Forelimb muscle (tissue), 1 donor: Measurements from ENCODE around the gene SDR42E1. TPM values are rescaled to one million over a fixed set of nuclear protein-coding genes. Genes with fewer than 3 reads are reported as not detected.
"Not testable (repeated sequence)": the region's sequence is repeated elsewhere in the genome, so short reads cannot be mapped to it uniquely, and the experiment has no call there.

Experiments
- DNase-seq: peaks from one replicate; pipeline ENCODE4 v3.0.0-alpha.2; 2013; ENCODE audit warnings: low read depth
- polyA plus RNA-seq: library from polyadenylated mRNA; unstranded; fragments of 120-200 nt; gene quantifications from one replicate; pipeline ENCODE4 v1.2.1, GENCODE V29; 2013; ENCODE audit not compliant: insufficient read length

Gene SDR42E1
- polyA plus RNA-seq, 1 donor, result 0.44 TPM

GRCh38 chr16:82037666-82038065 is 26.4 kb upstream of the SDR42E1 start:
- DNase-seq, result no peak

DNA sequence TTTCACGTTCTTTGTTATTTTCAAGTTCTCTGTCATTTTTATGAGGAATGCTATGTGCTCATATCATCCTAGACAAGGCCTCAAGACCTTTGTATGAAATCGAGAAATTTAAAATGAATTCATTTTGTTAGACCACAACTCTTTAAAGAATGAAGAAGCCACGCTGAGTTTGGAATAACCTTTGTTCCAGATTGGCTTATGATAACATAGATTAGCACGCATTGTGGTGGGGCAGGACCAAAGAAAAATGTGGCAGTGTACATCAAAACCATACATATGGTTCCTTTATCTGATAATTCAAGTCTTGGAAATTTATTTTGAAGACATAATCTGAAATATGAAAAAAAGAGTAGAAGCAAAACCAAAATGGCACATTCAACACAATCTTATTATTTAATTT is 26.0 kb upstream of the SDR42E1 start:
- no peak for DNase-seq

DNA sequence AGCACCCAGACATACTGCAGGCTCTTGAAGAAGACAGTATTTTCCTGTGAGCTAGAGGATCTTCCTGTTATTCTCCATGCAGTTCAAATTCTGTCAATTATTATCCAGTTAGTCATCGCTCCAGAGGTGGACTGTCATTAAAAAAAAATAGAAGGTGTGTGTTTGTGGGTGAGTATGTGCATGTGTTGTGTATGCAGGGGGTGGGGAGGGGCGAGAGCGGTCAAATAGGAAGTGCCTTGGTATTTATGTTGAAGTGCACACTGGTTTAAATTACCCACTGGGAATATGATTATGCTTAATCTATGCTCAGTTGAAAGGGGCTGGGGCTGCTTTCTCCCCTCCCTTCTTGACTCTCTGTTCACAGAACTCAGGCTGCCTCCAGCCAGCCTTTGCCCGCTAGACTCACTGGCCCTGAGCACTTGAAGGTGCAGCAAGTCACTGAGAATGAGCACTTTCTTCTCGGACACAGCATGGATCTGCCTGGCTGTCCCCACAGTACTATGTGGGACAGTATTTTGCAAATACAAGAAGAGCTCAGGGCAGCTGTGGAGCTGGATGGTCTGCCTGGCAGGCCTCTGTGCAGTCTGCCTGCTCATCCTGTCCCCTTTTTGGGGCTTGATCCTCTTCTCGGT is 23.8 kb upstream of the SDR42E1 start, which contains the start of gene HSD17B2:
HSD17B2 (plus strand) TSS at position 273 of the 632 bp plus-strand sequence; CDS start at position 445, 172 bp downstream.
- no peak for DNase-seq

DNA sequence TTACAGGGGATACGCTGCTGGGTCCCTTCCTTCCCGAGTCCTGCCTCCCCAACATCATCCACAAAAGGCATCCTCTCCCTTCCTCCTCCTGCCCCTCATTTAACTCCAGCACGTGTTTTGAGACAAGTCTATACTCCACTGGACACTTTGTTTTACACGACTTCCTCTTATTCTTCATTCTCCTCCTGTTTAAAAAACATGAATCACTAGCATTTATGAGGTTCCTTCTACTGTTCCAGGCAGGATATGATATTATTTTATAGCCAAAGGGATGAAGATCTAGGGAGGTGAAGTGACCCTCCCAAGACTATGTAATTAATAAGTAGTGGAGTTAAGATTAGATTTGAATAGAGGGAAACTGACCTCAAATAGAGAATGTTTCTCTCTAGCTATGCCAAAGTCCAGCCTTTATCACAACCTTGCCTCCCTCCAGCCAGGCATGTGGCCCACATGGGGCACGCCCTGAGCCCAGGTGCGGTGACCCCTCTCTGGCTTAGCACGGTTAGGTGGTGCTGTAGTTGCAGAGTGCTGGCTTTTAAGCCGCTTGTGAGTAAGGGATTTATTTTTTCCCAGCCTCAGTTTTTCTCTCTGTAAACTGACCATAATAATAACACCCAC is 22.5 kb upstream of the SDR42E1 start:
- DNase-seq, result no peak

- no peak for DNase-seq
These were observed 21.7 kb upstream of the SDR42E1 start for GRCh38 chr16:82033006-82033405.

DNA sequence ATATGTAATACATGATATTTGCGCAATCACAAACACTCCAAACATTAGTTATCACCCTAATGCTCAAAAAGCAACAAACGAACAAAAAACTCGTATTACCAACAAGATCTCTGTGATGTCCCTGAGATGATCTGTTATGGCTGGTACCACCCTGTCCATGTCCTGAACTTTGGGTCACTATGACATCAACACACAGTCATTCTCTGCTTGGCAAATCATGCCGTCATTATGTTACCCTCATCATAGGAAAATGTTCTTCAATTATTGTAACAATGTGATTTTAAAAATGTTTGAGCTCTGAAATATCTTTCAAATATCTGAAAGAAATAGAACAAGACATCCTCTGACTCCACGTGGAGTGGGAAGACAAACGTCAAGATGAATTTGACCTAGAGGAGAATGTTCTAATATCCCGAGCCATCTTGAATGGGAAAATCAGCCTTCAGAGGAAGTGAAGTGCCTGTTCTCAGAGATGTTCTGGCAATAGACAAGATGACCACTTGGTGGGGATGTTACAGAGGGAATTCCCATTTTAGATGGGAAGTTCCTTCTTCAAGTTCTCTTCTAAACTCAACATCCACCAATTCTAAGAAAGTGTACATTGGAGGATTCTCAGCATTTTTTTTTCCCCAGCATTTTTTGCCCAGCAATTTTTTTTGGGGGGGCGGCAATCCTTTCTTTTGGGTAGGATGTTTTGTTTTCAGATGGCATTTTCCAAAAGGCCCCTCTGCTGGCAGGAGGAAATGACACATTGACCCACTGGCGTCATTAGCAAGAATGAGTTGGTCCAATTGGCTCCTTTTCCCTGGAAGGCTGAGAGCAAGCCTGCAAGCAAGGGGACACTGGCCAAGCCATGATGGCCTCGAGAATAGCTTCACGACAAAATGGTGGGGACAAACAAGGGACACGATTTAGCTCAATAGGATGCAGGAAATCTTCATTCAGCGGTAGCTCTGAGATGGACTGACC is 20.1 kb upstream of the SDR42E1 start:
- peak; percentile 8 for DNase-seq

DNA sequence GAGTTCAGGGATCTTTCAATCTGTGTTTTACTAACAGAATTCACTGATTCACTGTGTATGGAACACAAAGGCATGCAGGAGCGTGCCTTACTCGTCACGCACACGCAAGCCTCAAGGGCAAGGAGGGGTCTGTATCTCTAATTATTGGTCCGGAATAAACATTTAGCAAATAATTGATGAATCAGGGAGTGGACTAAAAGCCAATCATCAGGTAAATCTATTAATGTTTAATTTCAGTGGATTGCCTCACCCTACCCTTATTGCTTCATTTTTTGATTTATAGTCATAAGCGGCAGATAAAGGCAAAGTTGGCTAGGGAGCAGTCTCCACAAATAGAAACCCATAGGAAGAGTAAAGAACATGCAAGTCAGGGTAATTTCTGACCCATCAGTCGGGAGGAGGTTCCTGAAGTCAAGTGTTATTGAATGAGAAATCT is 16.4 kb upstream of the SDR42E1 start:
- DNase-seq, result no peak

DNA sequence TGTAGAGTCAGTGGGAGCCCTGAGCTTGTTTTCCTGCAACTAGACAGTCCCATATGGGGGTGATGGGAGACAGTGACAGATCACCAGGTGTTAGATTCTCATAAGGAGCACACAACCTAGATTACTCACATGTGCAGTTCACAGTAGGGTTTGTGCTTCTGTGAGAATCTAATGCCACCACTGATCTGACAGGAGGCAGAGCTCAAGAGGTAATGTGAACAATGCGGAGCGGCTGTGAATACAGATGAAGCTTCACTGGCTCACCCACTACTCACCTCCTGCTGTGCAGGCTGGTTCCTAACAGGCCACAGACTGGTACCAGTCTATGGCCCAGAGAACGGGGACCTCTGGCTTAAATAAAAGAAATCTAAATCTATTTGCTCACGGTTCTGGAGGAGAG is 13.6 kb upstream of the SDR42E1 start:
- DNase-seq, result no peak

DNA sequence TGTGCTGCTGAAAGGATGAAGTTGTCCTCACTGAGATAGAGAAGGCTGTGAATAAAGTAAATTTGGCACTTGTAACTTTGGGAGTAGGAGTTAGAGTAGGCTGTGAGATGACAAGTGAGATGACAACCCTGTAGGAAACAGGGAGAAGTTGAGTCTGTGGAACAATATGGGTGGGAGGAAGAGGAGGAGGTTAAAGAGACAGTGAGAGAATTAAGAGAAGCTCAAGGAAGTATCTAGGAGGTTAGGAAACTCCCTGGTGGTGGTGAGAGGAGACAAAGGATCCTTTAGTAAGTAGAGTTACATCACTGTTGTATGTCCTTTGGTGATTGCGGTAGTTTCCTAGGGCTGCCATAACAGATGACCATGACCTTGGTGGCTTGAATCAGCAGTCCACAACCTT is 13.0 kb upstream of the SDR42E1 start:
- DNase-seq, result no peak

DNA sequence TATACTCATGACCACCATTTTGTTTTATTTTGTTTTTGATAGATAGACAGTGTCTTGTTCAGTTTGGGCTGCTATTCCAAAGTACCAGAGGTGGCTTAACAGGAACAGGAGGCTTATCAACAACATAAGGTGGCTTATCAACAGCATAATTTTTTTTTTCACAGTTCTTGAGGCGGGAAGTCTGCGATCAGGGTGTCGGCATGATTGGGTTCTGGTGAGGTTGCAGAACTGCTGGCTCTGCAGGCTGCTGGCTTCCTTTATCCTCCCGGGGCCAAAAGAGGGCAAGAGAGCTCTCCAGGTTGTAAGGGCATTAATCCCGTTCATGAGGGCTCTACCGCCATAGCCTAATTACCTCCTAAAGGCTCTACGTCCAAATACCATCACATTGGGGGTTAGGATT is 11.9 kb upstream of the SDR42E1 start:
- no peak for DNase-seq

DNA sequence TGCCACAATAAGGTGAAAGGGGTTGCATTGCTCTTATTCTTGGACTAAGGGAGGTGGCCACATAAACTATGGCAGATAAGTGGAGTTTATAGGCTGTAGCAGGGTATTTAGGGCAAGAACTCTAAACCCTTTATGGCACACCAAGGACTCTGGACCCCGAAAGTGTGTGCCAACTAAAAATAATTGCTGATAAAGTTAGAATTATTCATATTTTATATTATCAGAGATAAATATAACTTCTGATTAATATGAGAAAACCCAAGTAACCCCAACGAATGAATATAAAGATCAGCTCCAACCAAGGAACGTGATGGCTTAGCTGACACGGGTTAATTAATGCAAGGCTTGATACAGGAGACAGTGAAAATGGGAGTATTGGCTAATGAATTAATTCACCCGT is 8.8 kb upstream of the SDR42E1 start:
- no peak for DNase-seq

- DNase-seq, result no peak
These were observed 8.3 kb upstream of the SDR42E1 start for GRCh38 chr16:82019535-82019934.

- DNase-seq, result no peak
These were observed 6.8 kb upstream of the SDR42E1 start for GRCh38 chr16:82017911-82018568.

- DNase-seq, result no peak
These were observed 5.7 kb upstream of the SDR42E1 start for GRCh38 chr16:82016964-82017363.

DNA sequence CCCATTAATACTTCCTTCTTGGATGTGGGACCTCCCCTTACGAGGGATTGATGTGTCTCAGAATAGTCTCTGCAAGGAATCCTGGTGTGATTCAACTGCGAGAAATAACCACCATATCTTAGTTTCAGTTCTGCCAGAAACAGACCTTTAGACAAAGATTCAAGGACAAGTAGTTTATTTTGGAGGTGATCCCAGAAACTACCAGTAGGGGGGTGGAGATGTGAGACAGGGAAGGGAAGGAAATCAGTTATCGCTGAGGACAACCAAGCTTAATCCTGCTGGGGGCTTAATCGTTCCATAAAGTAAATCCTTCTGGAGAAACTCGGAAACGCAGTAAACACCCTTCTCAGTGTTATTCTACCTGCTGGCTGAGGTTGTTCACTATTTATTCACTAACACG is 5.0 kb upstream of the SDR42E1 start:
- no peak for DNase-seq

DNA sequence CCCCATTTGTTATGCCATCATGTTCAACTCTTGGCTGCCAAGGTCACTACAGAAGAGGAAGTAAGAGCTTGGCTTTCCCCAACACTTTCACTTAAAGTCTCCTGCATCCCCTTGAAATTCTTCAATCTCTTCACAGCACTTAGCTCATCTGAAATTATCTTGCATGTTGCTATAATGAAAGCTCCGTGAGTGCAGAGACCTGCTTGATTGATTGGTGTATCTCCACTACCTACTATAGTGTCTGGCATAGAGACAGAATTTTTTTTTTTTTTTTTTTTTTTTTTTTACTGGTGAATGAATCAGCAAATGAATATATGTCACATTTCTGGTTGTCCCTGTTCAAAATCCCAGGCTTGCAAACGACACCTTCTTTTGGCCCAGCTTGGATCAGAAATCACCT is 1.9 kb upstream of the SDR42E1 start:
- no peak for DNase-seq

GRCh38 chr16:82010649-82011048 is 621 bp downstream of the SDR42E1 start:
- DNase-seq, result no peak

DNA sequence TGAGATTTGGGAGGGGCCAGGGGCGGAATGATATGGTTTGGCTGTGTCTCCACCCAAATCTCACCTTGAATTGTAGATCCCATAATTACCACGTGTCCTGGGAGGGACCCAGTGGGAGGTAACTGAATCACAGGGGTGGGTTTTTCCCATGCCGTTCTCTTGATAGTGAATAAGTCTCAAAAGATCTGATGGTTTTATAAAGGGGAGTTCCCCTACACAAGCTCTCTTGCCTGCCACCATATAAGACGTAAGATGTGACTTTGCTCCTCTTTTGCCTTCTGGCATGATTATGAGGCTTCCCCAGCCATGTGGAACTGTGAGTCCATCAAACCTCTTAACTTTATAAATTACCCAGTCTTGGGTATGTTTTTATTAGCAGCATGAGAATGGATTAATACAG is 1.5 kb downstream of the SDR42E1 start:
- not testable (repeated sequence) for DNase-seq

DNA sequence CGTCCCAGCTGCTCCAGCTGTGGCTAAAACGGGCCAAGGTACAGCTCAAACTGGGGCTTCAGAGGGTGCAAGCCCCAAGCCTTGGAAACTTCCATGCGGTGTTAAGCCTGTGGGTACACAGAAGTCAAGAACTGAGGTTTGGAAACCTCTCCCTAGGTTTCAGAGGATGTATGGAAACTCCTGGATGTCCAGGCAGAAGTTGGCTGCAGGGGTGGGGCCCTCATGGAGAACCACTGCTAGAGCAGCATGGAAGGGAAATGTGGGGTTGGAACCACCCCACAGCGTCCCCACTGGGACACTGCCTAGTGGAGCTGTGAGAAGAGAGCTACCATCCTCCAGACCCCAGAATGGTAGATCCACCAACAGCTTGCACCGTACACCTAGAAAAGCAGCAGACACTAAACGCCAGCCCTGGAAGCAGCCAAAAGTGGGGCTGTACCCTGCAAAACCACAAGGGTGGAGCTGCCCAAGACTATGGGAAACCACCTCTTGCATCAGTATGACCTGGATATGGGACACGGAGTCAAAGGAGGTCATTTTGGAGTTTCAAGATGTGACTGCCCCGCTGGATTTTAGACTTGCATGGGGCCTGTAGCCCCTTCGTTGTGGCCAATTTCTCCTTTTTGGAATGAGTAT is 2.2 kb downstream of the SDR42E1 start:
- no peak for DNase-seq

- DNase-seq, result no peak
These were observed 4.1 kb downstream of the SDR42E1 start for GRCh38 chr16:82007189-82007588.

DNA sequence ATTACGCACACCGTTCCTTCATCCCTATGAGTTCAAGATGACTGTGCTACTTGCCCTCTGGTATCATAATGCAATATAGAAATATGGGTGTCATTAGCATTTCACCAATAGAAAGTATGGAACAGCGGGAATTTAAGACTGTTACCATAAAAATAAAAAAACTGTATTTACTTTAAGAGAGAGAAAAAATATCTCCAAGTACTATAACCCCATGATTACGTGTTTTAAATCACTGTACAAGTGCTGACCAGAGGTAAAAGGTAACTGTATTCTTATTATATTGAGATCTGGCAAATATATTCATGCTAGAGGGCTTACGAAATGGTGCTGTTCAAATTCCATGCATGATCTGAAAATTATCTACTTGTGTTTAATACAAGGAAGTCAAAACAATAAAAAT is 5.2 kb downstream of the SDR42E1 start:
- no peak for DNase-seq
